OCI-LY1 (cell line): ENCODE data around the gene CSPG5.

Source experiments
- EZH2 ChIP-seq: fragments of 200-600 bp; sonication (generic), shearing (Covaris generic); IDR thresholded peaks from 2 replicates; pipeline ENCODE4 v1.8.0; 2017; ENCODE audit warnings: borderline replicate concordance, mixed run types, mild to moderate bottlenecking, antibody characterized with exemption, low read length, moderate library complexity, mixed read lengths
- TF ChIP-seq, protein P1 (sequence below): fragments of 200-600 bp; sonication (generic), shearing (Covaris generic); IDR thresholded peaks from 2 replicates; pipeline ENCODE4 v1.5.1; 2017; ENCODE audit warnings: mild to moderate bottlenecking, antibody characterized with exemption, low read length, moderate library complexity, mixed read lengths

DNA sequence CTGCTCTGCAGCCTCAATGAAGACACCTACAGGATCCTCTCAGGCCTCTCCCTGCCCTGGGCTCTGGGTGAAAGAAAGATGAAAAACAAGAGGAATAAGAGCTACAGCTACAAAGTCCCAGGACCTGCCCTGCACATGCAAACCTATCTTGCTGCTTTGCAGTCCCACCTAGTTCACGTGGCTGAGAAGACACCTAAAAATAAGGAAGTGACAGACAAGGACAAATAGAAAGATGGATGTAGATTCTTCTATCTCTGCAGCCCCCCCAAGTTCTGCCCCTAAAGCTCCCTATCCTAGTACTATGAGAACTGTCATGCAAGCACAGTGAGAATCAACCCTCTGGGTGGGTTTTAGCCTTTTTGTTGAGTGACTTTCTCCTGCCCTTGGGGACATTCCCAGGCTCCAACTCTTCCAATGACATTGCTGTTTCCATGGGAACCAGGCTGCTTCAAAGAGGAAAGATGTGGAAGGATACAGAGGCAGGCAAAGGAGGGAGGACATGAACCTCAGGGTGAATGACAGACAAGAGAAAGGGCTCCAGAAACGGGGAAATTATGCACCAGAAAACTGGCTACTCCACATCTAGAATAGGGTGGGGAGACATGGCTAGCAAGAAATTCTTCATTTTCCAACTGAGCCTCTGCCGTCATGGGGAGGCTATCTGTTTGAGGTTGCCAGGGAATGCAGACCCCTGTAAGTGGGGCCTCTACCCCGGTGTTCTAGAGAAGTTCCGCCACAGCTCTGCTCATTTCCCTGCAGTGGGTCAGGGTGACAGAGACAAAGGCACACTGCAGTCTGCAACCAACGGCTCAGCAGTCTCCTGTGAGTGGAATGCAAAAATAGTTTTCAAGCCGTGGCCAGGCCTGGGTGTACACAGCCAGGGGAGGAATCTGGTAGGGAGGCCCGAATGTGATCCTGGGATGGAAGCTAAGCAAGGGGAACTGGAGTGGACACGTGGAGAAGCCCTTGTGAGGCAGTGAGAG is 5.2 kb downstream of the CSPG5 start:
- TF ChIP-seq, protein P1, sequence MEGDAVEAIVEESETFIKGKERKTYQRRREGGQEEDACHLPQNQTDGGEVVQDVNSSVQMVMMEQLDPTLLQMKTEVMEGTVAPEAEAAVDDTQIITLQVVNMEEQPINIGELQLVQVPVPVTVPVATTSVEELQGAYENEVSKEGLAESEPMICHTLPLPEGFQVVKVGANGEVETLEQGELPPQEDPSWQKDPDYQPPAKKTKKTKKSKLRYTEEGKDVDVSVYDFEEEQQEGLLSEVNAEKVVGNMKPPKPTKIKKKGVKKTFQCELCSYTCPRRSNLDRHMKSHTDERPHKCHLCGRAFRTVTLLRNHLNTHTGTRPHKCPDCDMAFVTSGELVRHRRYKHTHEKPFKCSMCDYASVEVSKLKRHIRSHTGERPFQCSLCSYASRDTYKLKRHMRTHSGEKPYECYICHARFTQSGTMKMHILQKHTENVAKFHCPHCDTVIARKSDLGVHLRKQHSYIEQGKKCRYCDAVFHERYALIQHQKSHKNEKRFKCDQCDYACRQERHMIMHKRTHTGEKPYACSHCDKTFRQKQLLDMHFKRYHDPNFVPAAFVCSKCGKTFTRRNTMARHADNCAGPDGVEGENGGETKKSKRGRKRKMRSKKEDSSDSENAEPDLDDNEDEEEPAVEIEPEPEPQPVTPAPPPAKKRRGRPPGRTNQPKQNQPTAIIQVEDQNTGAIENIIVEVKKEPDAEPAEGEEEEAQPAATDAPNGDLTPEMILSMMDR: no peak
- TF ChIP-seq EZH2: no peak
